Endothelial cell of umbilical vein (primary cell): ENCODE results near the gene PTGER3. TPM values are rescaled to one million over a fixed set of nuclear protein-coding genes. Genes with fewer than 3 reads are reported as not detected.

Source experiments
- BruUV-seq: library from RNA; stranded (reverse); fragments of 400-500 nt; replicated peaks from 2 replicates; lab custom pipeline; 2021; lab: Mats Ljungman, UMichigan
- CTCF ChIA-PET: fragments of 300-600, 350-600 bp; sonication (Branson Sonifier 250); formaldehyde crosslinking; loops from one replicate; lab custom pipeline; 2021; ENCODE audit warnings: antibody characterized with exemption, inconsistent platforms; lab: Charles Lee
- POLR2A ChIA-PET: fragments of 300-600, 350-600 bp; sonication (Branson Sonifier 250); formaldehyde crosslinking; loops from one replicate; lab custom pipeline; 2021; ENCODE audit warnings: antibody characterized with exemption, inconsistent platforms; lab: Charles Lee
- DNase-seq: peaks from one replicate; pipeline ENCODE4 v3.0.0-alpha.2; 2011; ENCODE audit warnings: low read depth, low spot score
- FAIRE-seq: peaks from 2 replicates; lab custom pipeline; 2011; peaks lifted over from hg19 to GRCh38; lab: Jason Lieb, UNC
- H2AFZ ChIP-seq: 2 replicates; pipeline ENCODE4 v1.6.0; 2012; ENCODE audit warnings: low read depth, low read length, control low read depth, inconsistent platforms
- H3K27ac ChIP-seq: 2 replicates; pipeline ENCODE4 v1.5.1; 2011; ENCODE audit warnings: low read depth, mild to moderate bottlenecking, control low read depth, low read length, moderate library complexity; ENCODE audit not compliant: insufficient read depth
- H3K27me3 ChIP-seq, 2 experiments: 2 replicates each; pipeline versions ENCODE4 v1.6.0 to v1.6.1; 2011; ENCODE audit warnings: low read length in 2 of 2, mixed read lengths in 1 of 2; ENCODE audit not compliant: control insufficient read depth in 2 of 2, insufficient read depth in 2 of 2
- H3K36me3 ChIP-seq, 2 experiments: 2 replicates in 1 of 2; 3 replicates in 1 of 2; pipeline ENCODE4 v1.5.1; 2011; ENCODE audit warnings: low read length in 2 of 2, mild to moderate bottlenecking in 1 of 2, moderate library complexity in 1 of 2; ENCODE audit not compliant: control insufficient read depth in 2 of 2, insufficient read depth in 2 of 2; ENCODE audit errors: extremely low read depth in 1 of 2
- H3K4me1 ChIP-seq: 3 replicates; pipeline ENCODE4 v1.5.1; 2011; ENCODE audit warnings: mild to moderate bottlenecking, low read length; ENCODE audit not compliant: control insufficient read depth, insufficient read depth; ENCODE audit errors: extremely low read depth
- H3K4me2 ChIP-seq: 2 replicates; pipeline ENCODE4 v1.6.1; 2011; ENCODE audit warnings: low read length, control low read depth, mixed read lengths; ENCODE audit not compliant: insufficient read depth
- H3K4me3 ChIP-seq, 3 experiments: fragments of 200-600 bp in 1 of 3; sonication (generic), shearing (Covaris generic) in 1 of 3; replicated peaks in 1 of 3; 2 replicates each; pipeline ENCODE4 v1.5.1; 2011 to 2016; ENCODE audit warnings: control low read depth in 3 of 3, low read length in 3 of 3, mild to moderate bottlenecking in 2 of 3, inconsistent platforms in 1 of 3, low read depth in 1 of 3, moderate library complexity in 1 of 3; ENCODE audit not compliant: insufficient read depth in 1 of 3
- H3K79me2 ChIP-seq: 2 replicates; pipeline ENCODE4 v1.6.0; 2012; ENCODE audit warnings: low read length, inconsistent platforms; ENCODE audit not compliant: control insufficient read depth, insufficient read depth
- H3K9ac ChIP-seq: replicated peaks from 2 replicates; pipeline ENCODE3; 2011; ENCODE audit warnings: low read length, control low read depth; ENCODE audit not compliant: insufficient read depth; ENCODE audit errors: extremely low read depth
- H3K9me1 ChIP-seq: replicated peaks from 3 replicates; pipeline ENCODE4 v1.6.0; 2011; ENCODE audit warnings: mild to moderate bottlenecking, low read length; ENCODE audit not compliant: control insufficient read depth, insufficient read depth; ENCODE audit errors: extremely low read depth
- H3K9me3 ChIP-seq: replicated peaks from 2 replicates; pipeline ENCODE4 v1.5.1; 2012; ENCODE audit warnings: low read length, inconsistent platforms; ENCODE audit not compliant: control insufficient read depth, insufficient read depth
- H4K20me1 ChIP-seq: replicated peaks from 2 replicates; pipeline ENCODE3; 2011; ENCODE audit warnings: mild to moderate bottlenecking, low read length; ENCODE audit not compliant: control insufficient read depth, insufficient read depth; ENCODE audit errors: extremely low read depth
- EZH2 ChIP-seq: IDR thresholded peaks from 2 replicates; pipeline ENCODE4 v1.6.1; 2012; ENCODE audit warnings: borderline replicate concordance, low read depth, mild to moderate bottlenecking, moderate library complexity, low read length, inconsistent platforms; ENCODE audit not compliant: severe bottlenecking
- FOS ChIP-seq: IDR thresholded peaks from 2 replicates; pipeline ENCODE4 v1.6.1; 2011; ENCODE audit warnings: mild to moderate bottlenecking, low read length, moderate library complexity, borderline replicate concordance; ENCODE audit not compliant: insufficient read depth
- GATA2 ChIP-seq: IDR thresholded peaks from 2 replicates; pipeline ENCODE4 v1.7.0; 2011; ENCODE audit warnings: low read depth, mild to moderate bottlenecking, moderate library complexity, mixed read lengths, low read length; ENCODE audit not compliant: insufficient read length, insufficient read depth
- JUN ChIP-seq: IDR thresholded peaks from 2 replicates; pipeline ENCODE4 v1.6.1; 2011; ENCODE audit warnings: borderline replicate concordance, low read depth; ENCODE audit not compliant: insufficient read length, insufficient read depth
- MYC ChIP-seq: IDR thresholded peaks from one replicate; pipeline ENCODE4 v1.6.1; 2011; ENCODE audit warnings: mild to moderate bottlenecking, low read depth, low read length
- POLR2A ChIP-seq: IDR thresholded peaks from 2 replicates; pipeline ENCODE4 v1.6.1; 2012; ENCODE audit warnings: low read depth, mild to moderate bottlenecking, control low read depth, low read length
- POLR2AphosphoS5 ChIP-seq: IDR thresholded peaks from 2 replicates; pipeline ENCODE4 v1.6.1; 2012; ENCODE audit warnings: low read depth, mild to moderate bottlenecking, control low read depth, low read length, moderate library complexity; ENCODE audit not compliant: insufficient read depth
- dilution Hi-C: fragments of 300-500 bp; cut with MboI; formaldehyde crosslinking; loops from one replicate; pipeline ENCODE4 v1.15.0; 2019; ENCODE audit warnings: low sequenced_read_pairs; ENCODE audit not compliant: extremely low pct_ligation_motif_present
- intact Hi-C: fragments of 100-400 bp; cut with micrococcal nuclease; formaldehyde crosslinking; loops from one replicate; pipeline ENCODE4 v1.10.0; 2022
- polyA plus RNA-seq, 4 experiments: library from polyadenylated mRNA; depleted of rRNA in 3 of 4; stranded (reverse) in 3 of 4; unstranded in 1 of 4; fragments of >200 nt; gene quantifications; 2 replicates each; pipeline versions ENCODE4 v1.2.1 to v1.2.3, GENCODE V29; 2011 to 2012; ENCODE audit warnings: missing spikeins in 1 of 4
- total RNA-seq: library from RNA; stranded (reverse); gene quantifications from 2 replicates; pipeline ENCODE4 v1.2.3, GENCODE V29; 2021
- TF ChIP-seq, protein P1 (sequence below), 2 donors: IDR thresholded peaks; 1 replicate in 1 of 2; 2 replicates in 1 of 2; pipeline ENCODE4 v1.5.1; 2011; ENCODE audit warnings: low read length in 2 of 2, mild to moderate bottlenecking in 2 of 2, moderate library complexity in 2 of 2, control low read depth in 1 of 2, inconsistent platforms in 1 of 2, low read depth in 1 of 2; ENCODE audit not compliant: insufficient read depth in 1 of 2; ENCODE audit errors: extremely low read depth in 1 of 2
- TF ChIP-seq, protein P2 (sequence below): IDR thresholded peaks from 2 replicates; pipeline ENCODE4 v1.6.1; 2011; ENCODE audit not compliant: insufficient read depth, insufficient read length

PTGER3 gene
- total and polyA plus RNA-seq, 2 donors (not counting 3 experiments of a cell fraction or from before 2014, with no cell fraction given): 0.01 TPM; not detected in 1

GRCh38 chr1:71001624-71002023, 46.0 kb downstream of the PTGER3 start:
- no peak overlapping the region for H3K4me3 ChIP-seq
- H3K9me1 ChIP-seq: no peaks in the 10 kb centered on the region
- H3K36me3 ChIP-seq: no peaks in the 10 kb centered on the region
- ChIA-PET POLR2A (no interaction called here), CTCF (no interaction called here)
- no peaks in the 10 kb centered on the region for H3K79me2 ChIP-seq
- dilution Hi-C loops: no loop called here
- H2AFZ ChIP-seq: no peak overlapping the region
- DNase-seq (no peak), FAIRE-seq (no peak)
- no peaks in the 10 kb centered on the region for H3K9me3 ChIP-seq
- no peak overlapping the region for H3K9ac ChIP-seq
- no peaks in the 10 kb centered on the region for H3K27me3 ChIP-seq
- no TSS peak for BruUV-seq
- H3K4me1 ChIP-seq: no peaks in the 10 kb centered on the region
- TF ChIP-seq, protein P1, sequence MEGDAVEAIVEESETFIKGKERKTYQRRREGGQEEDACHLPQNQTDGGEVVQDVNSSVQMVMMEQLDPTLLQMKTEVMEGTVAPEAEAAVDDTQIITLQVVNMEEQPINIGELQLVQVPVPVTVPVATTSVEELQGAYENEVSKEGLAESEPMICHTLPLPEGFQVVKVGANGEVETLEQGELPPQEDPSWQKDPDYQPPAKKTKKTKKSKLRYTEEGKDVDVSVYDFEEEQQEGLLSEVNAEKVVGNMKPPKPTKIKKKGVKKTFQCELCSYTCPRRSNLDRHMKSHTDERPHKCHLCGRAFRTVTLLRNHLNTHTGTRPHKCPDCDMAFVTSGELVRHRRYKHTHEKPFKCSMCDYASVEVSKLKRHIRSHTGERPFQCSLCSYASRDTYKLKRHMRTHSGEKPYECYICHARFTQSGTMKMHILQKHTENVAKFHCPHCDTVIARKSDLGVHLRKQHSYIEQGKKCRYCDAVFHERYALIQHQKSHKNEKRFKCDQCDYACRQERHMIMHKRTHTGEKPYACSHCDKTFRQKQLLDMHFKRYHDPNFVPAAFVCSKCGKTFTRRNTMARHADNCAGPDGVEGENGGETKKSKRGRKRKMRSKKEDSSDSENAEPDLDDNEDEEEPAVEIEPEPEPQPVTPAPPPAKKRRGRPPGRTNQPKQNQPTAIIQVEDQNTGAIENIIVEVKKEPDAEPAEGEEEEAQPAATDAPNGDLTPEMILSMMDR (IDR thresholded peaks at IDR 0.05; ENCODE audit: extremely low read depth in 1 of 2, insufficient read depth in 1 of 2, low read depth in 1 of 2, low read length in 2 of 2): no peak
- no peak for TF ChIP-seq JUN
- no peak for TF ChIP-seq POLR2A
- no peak for TF ChIP-seq POLR2AphosphoS5
- no peak for TF ChIP-seq EZH2
- no peak for TF ChIP-seq FOS
- TF ChIP-seq, protein P2, sequence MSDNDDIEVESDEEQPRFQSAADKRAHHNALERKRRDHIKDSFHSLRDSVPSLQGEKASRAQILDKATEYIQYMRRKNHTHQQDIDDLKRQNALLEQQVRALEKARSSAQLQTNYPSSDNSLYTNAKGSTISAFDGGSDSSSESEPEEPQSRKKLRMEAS: no peak
- TF ChIP-seq MYC: no peak
- no peak for TF ChIP-seq GATA2
- intact Hi-C loops: no loop called here
- no peak overlapping the region for H3K27ac ChIP-seq
- no peaks in the 10 kb centered on the region for H4K20me1 ChIP-seq
- H3K4me2 ChIP-seq: no peak overlapping the region
